Suprapubic skin (tissue), 4 donors: Measurements from ENCODE around the gene CDK5R2. TPM values are rescaled to one million over a fixed set of nuclear protein-coding genes. Genes with fewer than 3 reads are reported as not detected.

Experiments
- DNase-seq, 2 donors: peaks; one replicate each; pipeline ENCODE4 v3.0.0-alpha.2; 2019; ENCODE audit warnings: low spot score in 2 of 2
- H3K27ac ChIP-seq: fragments of 200-600 bp; sonication (generic); one replicate; pipeline ENCODE4 v1.5.1; 2019
- H3K27me3 ChIP-seq: fragments of 200-600 bp; sonication (generic); one replicate; pipeline ENCODE4 v1.5.1; 2019
- H3K36me3 ChIP-seq: fragments of 200-600 bp; sonication (generic); one replicate; pipeline ENCODE4 v1.5.1; 2019
- H3K4me1 ChIP-seq: fragments of 200-600 bp; sonication (generic); one replicate; pipeline ENCODE4 v1.5.1; 2019
- H3K4me3 ChIP-seq: fragments of 200-600 bp; sonication (generic); one replicate; pipeline ENCODE4 v1.5.1; 2019; ENCODE audit warnings: mild to moderate bottlenecking
- H3K9me3 ChIP-seq: fragments of 200-600 bp; sonication (generic); one replicate; pipeline ENCODE4 v1.5.1; 2019
- CTCF ChIP-seq, 2 donors: fragments of 200-600 bp in 1 of 2; fragments of 450-650 bp in 1 of 2; sonication (generic) in 1 of 2; IDR thresholded peaks; one replicate each; pipeline ENCODE4 v1.5.1; 2016 to 2019; ENCODE audit warnings: antibody characterized with exemption in 2 of 2, mild to moderate bottlenecking in 1 of 2, moderate library complexity in 1 of 2
- EP300 ChIP-seq: sonication (generic); formaldehyde crosslinking; IDR thresholded peaks from one replicate; pipeline ENCODE4 v1.6.1; 2017; ENCODE audit warnings: antibody characterized with exemption
- POLR2A ChIP-seq, 2 donors: fragments of 450-650 bp; IDR thresholded peaks; one replicate each; pipeline ENCODE4 v1.6.1; 2017; ENCODE audit warnings: antibody characterized with exemption in 2 of 2, mild to moderate bottlenecking in 2 of 2, moderate library complexity in 2 of 2
- POLR2AphosphoS5 ChIP-seq, 3 donors: sonication (generic); formaldehyde crosslinking; IDR thresholded peaks; one replicate each; pipeline ENCODE4 v1.6.1; 2017; ENCODE audit warnings: antibody characterized with exemption in 3 of 3
- WGBS: methylation state at CpG from one replicate; pipeline ENCODE4 v1.1.5; 2018; 5-methylcytosine and 5-hydroxymethylcytosine counted together
- total RNA-seq, 4 donors: library from RNA; depleted of rRNA; stranded (reverse); fragments of >200 nt; gene quantifications; one replicate each; pipeline ENCODE4 v1.1.0, GENCODE V29; 2016

CDK5R2 gene
- total RNA-seq, 4 donors from 2014 or later = not detected

GRCh38 chr2:218993345-218994315 is 34.2 kb downstream of the CDK5R2 start, which contains the start of gene CRYBA2:
CRYBA2 (minus strand) TSS chr2:218993422; CDS start chr2:218993176, 246 bp downstream.
- H3K4me3 ChIP-seq = peak within 1 kb of the TSS; percentile 45
- peaks cover 27% of the 10 kb centered on the region for H3K4me1 ChIP-seq
- TF ChIP-seq POLR2A (IDR thresholded peaks at IDR 0.05) (no peak), EP300 (no peak), CTCF (IDR thresholded peaks at IDR 0.05) (no peak), POLR2AphosphoS5 (IDR thresholded peaks at IDR 0.05) (no peak)
- H3K9me3 ChIP-seq = no peaks in the 10 kb centered on the region
- H3K27ac ChIP-seq = no peak within 1 kb of the TSS
- no peak for DNase-seq
- WGBS = 3% methylated on average over 35 of the region's 88 CpGs
- peaks cover 91% of the 10 kb centered on the region for H3K27me3 ChIP-seq
- H3K36me3 ChIP-seq = no peaks in the 10 kb centered on the region

GRCh38 chr2:218995561-218995960 is 36.1 kb downstream of the CDK5R2 start:
- WGBS = 32% methylated on average over 8 of the region's 8 CpGs
- Histone ChIP-seq H3K9me3 (no peaks in the 10 kb centered on the region), H3K27ac (no peak overlapping the region), H3K27me3 (peaks cover 91% of the 10 kb centered on the region), H3K4me3 (no peak overlapping the region), H3K4me1 (peaks cover 27% of the 10 kb centered on the region), H3K36me3 (no peaks in the 10 kb centered on the region)
- TF ChIP-seq POLR2AphosphoS5 (IDR thresholded peaks at IDR 0.05) (no peak), POLR2A (IDR thresholded peaks at IDR 0.05) (no peak)
- no peak for DNase-seq

- H3K36me3 ChIP-seq = no peaks in the 10 kb centered on the region
- peaks cover 31% of the 10 kb centered on the region for H3K4me1 ChIP-seq
- 3% methylated on average over 24 of the region's 43 CpGs for WGBS
- H3K4me3 ChIP-seq = peak overlapping the region; percentile 39
- no peak overlapping the region for H3K27ac ChIP-seq
- no peaks in the 10 kb centered on the region for H3K9me3 ChIP-seq
- DNase-seq = peak; percentile 90
- no peak for TF ChIP-seq POLR2A (IDR thresholded peaks at IDR 0.05)
- peak; percentile 84 to 95 for TF ChIP-seq CTCF (IDR thresholded peaks at IDR 0.05)
- H3K27me3 ChIP-seq = peaks cover 91% of the 10 kb centered on the region
Measured at GRCh38 chr2:218995972-218996711, 36.7 kb downstream of the CDK5R2 start.

GRCh38 chr2:218996937-218997336 is 37.5 kb downstream of the CDK5R2 start:
- Histone ChIP-seq H3K9me3 (no peaks in the 10 kb centered on the region), H3K36me3 (no peaks in the 10 kb centered on the region), H3K27me3 (peaks cover 91% of the 10 kb centered on the region), H3K4me3 (no peak overlapping the region), H3K4me1 (peaks cover 39% of the 10 kb centered on the region), H3K27ac (no peak overlapping the region)
- TF ChIP-seq POLR2A (IDR thresholded peaks at IDR 0.05) (no peak), CTCF (IDR thresholded peaks at IDR 0.05) (no peak), EP300 (no peak), POLR2AphosphoS5 (IDR thresholded peaks at IDR 0.05) (no peak)
- DNase-seq = no peak
- 60% methylated on average over 2 of the region's 4 CpGs for WGBS

- H3K4me1 ChIP-seq = peaks cover 44% of the 10 kb centered on the region
- no peak for TF ChIP-seq CTCF (IDR thresholded peaks at IDR 0.05)
- no peaks in the 10 kb centered on the region for H3K9me3 ChIP-seq
- H3K4me3 ChIP-seq = no peak overlapping the region
- DNase-seq = no peak
- 20% methylated on average over 2 of the region's 2 CpGs for WGBS
- no peak overlapping the region for H3K27ac ChIP-seq
- H3K27me3 ChIP-seq = peaks cover 91% of the 10 kb centered on the region
- H3K36me3 ChIP-seq = no peaks in the 10 kb centered on the region
Measured at GRCh38 chr2:218997731-218998130, 38.3 kb downstream of the CDK5R2 start.
